Muscle layer of colon (tissue), 2 donors: Measurements from ENCODE around the gene LZTS3.

ENCODE experiments used
- H3K27ac ChIP-seq: one replicate; pipeline ENCODE4 v1.7.0; 2013; ENCODE audit warnings: low read depth, mild to moderate bottlenecking, low read length, moderate library complexity
- H3K27me3 ChIP-seq, 2 donors: one replicate each; pipeline ENCODE4 v1.7.0; 2013; ENCODE audit warnings: low read length in 2 of 2, mild to moderate bottlenecking in 2 of 2; ENCODE audit not compliant: insufficient read depth in 2 of 2, control insufficient read depth in 1 of 2
- H3K36me3 ChIP-seq: one replicate; pipeline ENCODE4 v1.7.0; 2013; ENCODE audit warnings: mild to moderate bottlenecking, low read length; ENCODE audit not compliant: insufficient read depth
- H3K4me1 ChIP-seq: one replicate; pipeline ENCODE4 v1.7.0; 2013; ENCODE audit warnings: mild to moderate bottlenecking, low read length; ENCODE audit not compliant: insufficient read depth
- H3K4me3 ChIP-seq, 2 donors: one replicate each; pipeline ENCODE4 v1.7.0; 2013; ENCODE audit warnings: low read length in 2 of 2, low read depth in 1 of 2, mild to moderate bottlenecking in 1 of 2, moderate library complexity in 1 of 2
- H3K9ac ChIP-seq: one replicate; pipeline ENCODE4 v1.7.0; 2013; ENCODE audit warnings: low read length
- H3K9me3 ChIP-seq: one replicate; pipeline ENCODE4 v1.7.0; 2013; ENCODE audit warnings: mild to moderate bottlenecking, low read length
- donor health status: abdominal sarcoma.
- donor health status: Adenocarcinoma of cecum.

The LZTS3 gene

GRCh38 chr20:3203315-3204123, 30.2 kb upstream of the LZTS3 start:
- peaks cover 15% of the 10 kb centered on the region for H3K4me1 ChIP-seq
- H3K27me3 ChIP-seq: no peaks in the 10 kb centered on the region
- peak overlapping the region; percentile 71 to 77 for H3K4me3 ChIP-seq
- no peaks in the 10 kb centered on the region for H3K9me3 ChIP-seq
- peaks cover 28% of the 10 kb centered on the region for H3K36me3 ChIP-seq
- H3K27ac ChIP-seq: peak overlapping the region; percentile 93
- H3K9ac ChIP-seq: peak overlapping the region; percentile 87

- no peaks in the 10 kb centered on the region for H3K9me3 ChIP-seq
- H3K27me3 ChIP-seq: no peaks in the 10 kb centered on the region
- H3K27ac ChIP-seq: no peak overlapping the region
- peaks cover 28% of the 10 kb centered on the region for H3K36me3 ChIP-seq
- peak overlapping the region in 1 of 2 donors; percentile 77 for H3K4me3 ChIP-seq
- H3K4me1 ChIP-seq: peaks cover 12% of the 10 kb centered on the region
- H3K9ac ChIP-seq: peak overlapping the region; percentile 87
Observed at GRCh38 chr20:3202965-3203314, 29.6 kb upstream of the LZTS3 start.

- no peaks in the 10 kb centered on the region for H3K27me3 ChIP-seq
- no peak overlapping the region for H3K27ac ChIP-seq
- H3K4me1 ChIP-seq: peaks cover 12% of the 10 kb centered on the region
- H3K9ac ChIP-seq: no peak overlapping the region
- H3K36me3 ChIP-seq: peaks cover 43% of the 10 kb centered on the region
- H3K4me3 ChIP-seq: no peak overlapping the region
- no peaks in the 10 kb centered on the region for H3K9me3 ChIP-seq
Observed at GRCh38 chr20:3199976-3200755, 26.8 kb upstream of the LZTS3 start.

GRCh38 chr20:3199206-3199605, 25.9 kb upstream of the LZTS3 start:
- Histone ChIP-seq H3K27ac (no peak overlapping the region), H3K36me3 (peaks cover 52% of the 10 kb centered on the region), H3K9ac (no peak overlapping the region), H3K9me3 (no peaks in the 10 kb centered on the region), H3K4me3 (no peak overlapping the region), H3K4me1 (peaks cover 12% of the 10 kb centered on the region), H3K27me3 (no peaks in the 10 kb centered on the region)

- Histone ChIP-seq H3K36me3 (peaks cover 75% of the 10 kb centered on the region), H3K4me1 (no peaks in the 10 kb centered on the region), H3K9ac (no peak overlapping the region), H3K27me3 (no peaks in the 10 kb centered on the region), H3K4me3 (no peak overlapping the region), H3K9me3 (no peaks in the 10 kb centered on the region), H3K27ac (no peak overlapping the region)
Observed at GRCh38 chr20:3195590-3196237, 22.4 kb upstream of the LZTS3 start.

- Histone ChIP-seq H3K9me3 (no peaks in the 10 kb centered on the region), H3K27ac (no peak overlapping the region), H3K27me3 (no peaks in the 10 kb centered on the region), H3K9ac (no peak overlapping the region), H3K4me3 (no peak overlapping the region), H3K4me1 (no peaks in the 10 kb centered on the region), H3K36me3 (peaks cover 76% of the 10 kb centered on the region)
Observed at GRCh38 chr20:3194617-3195280, 21.4 kb upstream of the LZTS3 start.

GRCh38 chr20:3193806-3194616, 20.7 kb upstream of the LZTS3 start:
- H3K27me3 ChIP-seq: no peaks in the 10 kb centered on the region
- H3K4me1 ChIP-seq: no peaks in the 10 kb centered on the region
- no peak overlapping the region for H3K4me3 ChIP-seq
- H3K27ac ChIP-seq: no peak overlapping the region
- no peaks in the 10 kb centered on the region for H3K9me3 ChIP-seq
- H3K36me3 ChIP-seq: peaks cover 69% of the 10 kb centered on the region
- H3K9ac ChIP-seq: no peak overlapping the region

- peaks cover 64% of the 10 kb centered on the region for H3K36me3 ChIP-seq
- H3K9me3 ChIP-seq: no peaks in the 10 kb centered on the region
- H3K4me3 ChIP-seq: no peak overlapping the region
- H3K9ac ChIP-seq: no peak overlapping the region
- H3K27me3 ChIP-seq: no peaks in the 10 kb centered on the region
- no peaks in the 10 kb centered on the region for H3K4me1 ChIP-seq
- H3K27ac ChIP-seq: no peak overlapping the region
Observed at GRCh38 chr20:3192226-3193015, 19.1 kb upstream of the LZTS3 start.

GRCh38 chr20:3190681-3191111, 17.3 kb upstream of the LZTS3 start:
- H3K36me3 ChIP-seq: peaks cover 55% of the 10 kb centered on the region

GRCh38 chr20:3189561-3190131, 16.3 kb upstream of the LZTS3 start:
- Histone ChIP-seq H3K4me3 (no peak overlapping the region), H3K9me3 (no peaks in the 10 kb centered on the region), H3K4me1 (no peaks in the 10 kb centered on the region), H3K36me3 (peaks cover 45% of the 10 kb centered on the region), H3K27me3 (no peaks in the 10 kb centered on the region), H3K9ac (no peak overlapping the region), H3K27ac (no peak overlapping the region)

More at GRCh38 chr20:3190681-3191111, 17.3 kb upstream of the LZTS3 start:
- Histone ChIP-seq H3K27me3 (no peaks in the 10 kb centered on the region), H3K9ac (no peak overlapping the region), H3K4me1 (no peaks in the 10 kb centered on the region), H3K4me3 (no peak overlapping the region), H3K27ac (no peak overlapping the region), H3K9me3 (no peaks in the 10 kb centered on the region)
